ENCODE data around the gene TMEM233.
A peak's percentile ranks its signal among the peaks of the same experiment; 100 is the strongest.

TMEM233 gene

GRCh38 chr12:119683816-119684215 lies 90.2 kb downstream of the TMEM233 start:
- TF ChIP-seq, protein P1, sequence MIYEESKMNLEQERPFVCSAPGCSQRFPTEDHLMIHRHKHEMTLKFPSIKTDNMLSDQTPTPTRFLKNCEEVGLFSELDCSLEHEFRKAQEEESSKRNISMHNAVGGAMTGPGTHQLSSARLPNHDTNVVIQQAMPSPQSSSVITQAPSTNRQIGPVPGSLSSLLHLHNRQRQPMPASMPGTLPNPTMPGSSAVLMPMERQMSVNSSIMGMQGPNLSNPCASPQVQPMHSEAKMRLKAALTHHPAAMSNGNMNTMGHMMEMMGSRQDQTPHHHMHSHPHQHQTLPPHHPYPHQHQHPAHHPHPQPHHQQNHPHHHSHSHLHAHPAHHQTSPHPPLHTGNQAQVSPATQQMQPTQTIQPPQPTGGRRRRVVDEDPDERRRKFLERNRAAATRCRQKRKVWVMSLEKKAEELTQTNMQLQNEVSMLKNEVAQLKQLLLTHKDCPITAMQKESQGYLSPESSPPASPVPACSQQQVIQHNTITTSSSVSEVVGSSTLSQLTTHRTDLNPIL (CRISPR knock-in tag; IDR thresholded peaks at IDR 0.05; ENCODE audit: low read depth), result no peak
- no peak for TF ChIP-seq ISL1 (CRISPR knock-in tag; IDR thresholded peaks at IDR 0.05)
- no peak for TF ChIP-seq PPARA (CRISPR knock-in tag; IDR thresholded peaks at IDR 0.05; ENCODE audit: borderline replicate concordance)
- TF ChIP-seq, protein P2, sequence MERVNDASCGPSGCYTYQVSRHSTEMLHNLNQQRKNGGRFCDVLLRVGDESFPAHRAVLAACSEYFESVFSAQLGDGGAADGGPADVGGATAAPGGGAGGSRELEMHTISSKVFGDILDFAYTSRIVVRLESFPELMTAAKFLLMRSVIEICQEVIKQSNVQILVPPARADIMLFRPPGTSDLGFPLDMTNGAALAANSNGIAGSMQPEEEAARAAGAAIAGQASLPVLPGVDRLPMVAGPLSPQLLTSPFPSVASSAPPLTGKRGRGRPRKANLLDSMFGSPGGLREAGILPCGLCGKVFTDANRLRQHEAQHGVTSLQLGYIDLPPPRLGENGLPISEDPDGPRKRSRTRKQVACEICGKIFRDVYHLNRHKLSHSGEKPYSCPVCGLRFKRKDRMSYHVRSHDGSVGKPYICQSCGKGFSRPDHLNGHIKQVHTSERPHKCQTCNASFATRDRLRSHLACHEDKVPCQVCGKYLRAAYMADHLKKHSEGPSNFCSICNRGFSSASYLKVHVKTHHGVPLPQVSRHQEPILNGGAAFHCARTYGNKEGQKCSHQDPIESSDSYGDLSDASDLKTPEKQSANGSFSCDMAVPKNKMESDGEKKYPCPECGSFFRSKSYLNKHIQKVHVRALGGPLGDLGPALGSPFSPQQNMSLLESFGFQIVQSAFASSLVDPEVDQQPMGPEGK (CRISPR knock-in tag; IDR thresholded peaks at IDR 0.05; ENCODE audit: borderline replicate concordance), result no peak
- TF ChIP-seq TOX (CRISPR knock-in tag; IDR thresholded peaks at IDR 0.05; ENCODE audit: borderline replicate concordance), result no peak
- no peak for TF ChIP-seq CSDC2 (CRISPR knock-in tag; IDR thresholded peaks at IDR 0.05)
- no peak for TF ChIP-seq ZNF8 (CRISPR knock-in tag; IDR thresholded peaks at IDR 0.05)
- TF ChIP-seq POU6F1 (CRISPR knock-in tag; IDR thresholded peaks at IDR 0.05; ENCODE audit: borderline replicate concordance, low read depth), result no peak
- TF ChIP-seq SNAI2 (CRISPR knock-in tag; IDR thresholded peaks at IDR 0.05), result no peak

GRCh38 chr12:119684711-119685369 lies 91.3 kb downstream of the TMEM233 start:
- no peak for TF ChIP-seq ISL1 (CRISPR knock-in tag; IDR thresholded peaks at IDR 0.05)
- TF ChIP-seq RARB (CRISPR knock-in tag; IDR thresholded peaks at IDR 0.05), result no peak
- TF ChIP-seq, protein P1 (CRISPR knock-in tag; IDR thresholded peaks at IDR 0.05; ENCODE audit: low read depth), result no peak
- TF ChIP-seq TOX (CRISPR knock-in tag; IDR thresholded peaks at IDR 0.05; ENCODE audit: borderline replicate concordance), result no peak
- TF ChIP-seq PPARA (CRISPR knock-in tag; IDR thresholded peaks at IDR 0.05; ENCODE audit: borderline replicate concordance), result no peak
- TF ChIP-seq OSR1 (CRISPR knock-in tag; IDR thresholded peaks at IDR 0.05), result no peak

More at GRCh38 chr12:119683816-119684215, 90.2 kb downstream of the TMEM233 start:
- ATAC-seq, result peak; percentile 7; the same call in 1 of the 3 replicates

DNA sequence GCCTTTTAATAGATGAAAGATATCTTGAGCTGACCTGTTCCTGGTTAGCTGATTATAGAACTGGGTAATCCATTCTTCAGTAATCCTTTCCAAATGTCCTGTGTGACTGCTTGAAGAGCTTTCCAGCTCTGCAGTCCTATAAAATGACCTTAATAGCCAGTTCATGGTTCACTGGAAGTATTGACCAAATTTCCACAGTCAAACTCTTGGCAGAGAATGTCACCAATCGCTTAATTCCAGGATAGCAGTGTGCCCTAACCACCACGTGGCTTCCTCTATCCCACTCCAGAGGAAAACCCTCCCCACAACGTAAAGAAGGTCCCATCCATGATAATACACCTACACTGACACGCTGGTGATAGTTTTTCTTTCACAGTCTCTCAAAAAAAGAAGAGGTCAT lies 91.8 kb downstream of the TMEM233 start:
- TF ChIP-seq ZNF565 (CRISPR knock-in tag; conservative IDR thresholded peaks at IDR 0.05; ENCODE audit: low read depth), result no peak
- TF ChIP-seq, protein P1 (CRISPR knock-in tag; IDR thresholded peaks at IDR 0.05; ENCODE audit: low read depth), result no peak
- peak; percentile 15; the same call in 1 of the 3 replicates for ATAC-seq

More at GRCh38 chr12:119684711-119685369, 91.3 kb downstream of the TMEM233 start:
- peak; percentile 34; the same call in 2 of the 3 replicates for ATAC-seq

GRCh38 chr12:119686355-119686754 lies 92.8 kb downstream of the TMEM233 start:
- ATAC-seq, result no peak
- TF ChIP-seq, protein P1 (CRISPR knock-in tag; IDR thresholded peaks at IDR 0.05; ENCODE audit: low read depth), result no peak
- TF ChIP-seq TSHZ2 (CRISPR knock-in tag; IDR thresholded peaks at IDR 0.05) (no peak), TCF4 (CRISPR knock-in tag; IDR thresholded peaks at IDR 0.05; ENCODE audit: borderline replicate concordance) (no peak), BACH2 (CRISPR knock-in tag; IDR thresholded peaks at IDR 0.05; ENCODE audit: borderline replicate concordance) (no peak), ZNF8 (CRISPR knock-in tag; IDR thresholded peaks at IDR 0.05) (no peak), ZNF565 (CRISPR knock-in tag; conservative IDR thresholded peaks at IDR 0.05; ENCODE audit: low read depth) (no peak), CSDC2 (CRISPR knock-in tag; IDR thresholded peaks at IDR 0.05) (no peak), ZC3H10 (CRISPR knock-in tag; IDR thresholded peaks at IDR 0.05) (no peak), ZFP3 (CRISPR knock-in tag; IDR thresholded peaks at IDR 0.05) (no peak)
- TF ChIP-seq, protein P3, sequence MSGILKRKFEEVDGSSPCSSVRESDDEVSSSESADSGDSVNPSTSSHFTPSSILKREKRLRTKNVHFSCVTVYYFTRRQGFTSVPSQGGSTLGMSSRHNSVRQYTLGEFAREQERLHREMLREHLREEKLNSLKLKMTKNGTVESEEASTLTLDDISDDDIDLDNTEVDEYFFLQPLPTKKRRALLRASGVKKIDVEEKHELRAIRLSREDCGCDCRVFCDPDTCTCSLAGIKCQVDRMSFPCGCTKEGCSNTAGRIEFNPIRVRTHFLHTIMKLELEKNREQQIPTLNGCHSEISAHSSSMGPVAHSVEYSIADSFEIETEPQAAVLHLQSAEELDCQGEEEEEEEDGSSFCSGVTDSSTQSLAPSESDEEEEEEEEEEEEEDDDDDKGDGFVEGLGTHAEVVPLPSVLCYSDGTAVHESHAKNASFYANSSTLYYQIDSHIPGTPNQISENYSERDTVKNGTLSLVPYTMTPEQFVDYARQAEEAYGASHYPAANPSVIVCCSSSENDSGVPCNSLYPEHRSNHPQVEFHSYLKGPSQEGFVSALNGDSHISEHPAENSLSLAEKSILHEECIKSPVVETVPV (CRISPR knock-in tag; IDR thresholded peaks at IDR 0.05), result no peak
- TF ChIP-seq, protein P2 (CRISPR knock-in tag; IDR thresholded peaks at IDR 0.05; ENCODE audit: borderline replicate concordance), result no peak
